Activated CD4-positive, alpha-beta T cell treated with anti-CD3 and anti-CD28 coated beads, Interleukin-2, amount 50 U/mL, for 4 hours (primary cell): ENCODE data around the gene ARHGEF10L.

Experiments
- DNase-seq, 2 experiments: peaks; one replicate each; pipeline ENCODE4 v3.0.0-alpha.2; 2020

ARHGEF10L gene

GRCh38 chr1:17665054-17665453 is 125.6 kb downstream of the ARHGEF10L start:
- DNase-seq: no peak

- no peak for DNase-seq
Measured at GRCh38 chr1:17665950-17666720, 126.6 kb downstream of the ARHGEF10L start.

- DNase-seq: no peak
Measured at GRCh38 chr1:17667641-17668040, 128.1 kb downstream of the ARHGEF10L start.

- no peak for DNase-seq
Measured at GRCh38 chr1:17668195-17668594, 128.7 kb downstream of the ARHGEF10L start.

- DNase-seq: no peak
Measured at GRCh38 chr1:17668624-17669175, 129.2 kb downstream of the ARHGEF10L start.

GRCh38 chr1:17669305-17669704 is 129.8 kb downstream of the ARHGEF10L start:
- DNase-seq: no peak

GRCh38 chr1:17669866-17670451 is 130.5 kb downstream of the ARHGEF10L start:
- DNase-seq: no peak

GRCh38 chr1:17670587-17671313 is 131.3 kb downstream of the ARHGEF10L start:
- no peak for DNase-seq

- no peak for DNase-seq
Measured at GRCh38 chr1:17671314-17671705, 131.8 kb downstream of the ARHGEF10L start.

- no peak for DNase-seq
Measured at GRCh38 chr1:17671741-17672140, 132.2 kb downstream of the ARHGEF10L start.

- no peak for DNase-seq
Measured at GRCh38 chr1:17672226-17672625, 132.7 kb downstream of the ARHGEF10L start.

GRCh38 chr1:17673329-17674072 is 134.0 kb downstream of the ARHGEF10L start:
- DNase-seq: no peak

GRCh38 chr1:17674726-17675500 is 135.4 kb downstream of the ARHGEF10L start:
- no peak for DNase-seq

- DNase-seq: no peak
Measured at GRCh38 chr1:17675744-17676143, 136.2 kb downstream of the ARHGEF10L start.

- DNase-seq: no peak
Measured at GRCh38 chr1:17676387-17677060, 137.0 kb downstream of the ARHGEF10L start.

- no peak for DNase-seq
Measured at GRCh38 chr1:17678011-17678410, 138.5 kb downstream of the ARHGEF10L start.

- no peak for DNase-seq
Measured at GRCh38 chr1:17679856-17680255, 140.4 kb downstream of the ARHGEF10L start.

- no peak for DNase-seq
Measured at GRCh38 chr1:17680308-17680707, 140.8 kb downstream of the ARHGEF10L start.

- DNase-seq: no peak
Measured at GRCh38 chr1:17682400-17682799, 142.9 kb downstream of the ARHGEF10L start.

GRCh38 chr1:17683598-17683997 is 144.1 kb downstream of the ARHGEF10L start:
- DNase-seq: no peak

- no peak for DNase-seq
Measured at GRCh38 chr1:17684810-17685209, 145.3 kb downstream of the ARHGEF10L start.
